HG02571 (cell line): Measurements from ENCODE around the gene LAPTM4A.

Experiments
- ATAC-seq: cut with Tn5 transposase; IDR thresholded peaks from one replicate; pipeline ENCODE4 v1.9.1; 2021; ENCODE audit warnings: mild to moderate bottlenecking, moderate library complexity; ENCODE audit not compliant: unreplicated experiment

LAPTM4A gene

GRCh38 chr2:19989667-19990415 is 61.6 kb downstream of the LAPTM4A start, which contains the start of gene WDR35:
Gene WDR35, minus strand, starts transcription at chr2:19990105. Its CDS starts 90 bp downstream, at chr2:19990015.
- ATAC-seq = peak; percentile 94

DNA sequence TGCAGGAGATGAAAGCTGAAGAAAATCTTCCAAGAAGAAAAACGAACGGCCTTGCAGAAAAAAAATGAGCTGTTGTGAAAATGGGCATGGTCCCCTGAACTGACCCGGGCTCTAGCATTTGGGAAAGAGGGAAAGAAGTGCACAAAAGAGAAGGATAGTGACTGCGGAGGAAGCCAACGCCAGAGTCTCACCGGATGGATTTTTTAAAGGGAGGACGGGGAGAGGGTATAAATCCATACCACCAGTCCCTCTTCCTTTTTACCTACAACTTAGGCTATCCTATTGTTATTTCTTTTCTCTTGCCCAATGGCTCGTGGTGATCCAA is 62.1 kb downstream of the LAPTM4A start:
- ATAC-seq = peak; percentile 11

DNA sequence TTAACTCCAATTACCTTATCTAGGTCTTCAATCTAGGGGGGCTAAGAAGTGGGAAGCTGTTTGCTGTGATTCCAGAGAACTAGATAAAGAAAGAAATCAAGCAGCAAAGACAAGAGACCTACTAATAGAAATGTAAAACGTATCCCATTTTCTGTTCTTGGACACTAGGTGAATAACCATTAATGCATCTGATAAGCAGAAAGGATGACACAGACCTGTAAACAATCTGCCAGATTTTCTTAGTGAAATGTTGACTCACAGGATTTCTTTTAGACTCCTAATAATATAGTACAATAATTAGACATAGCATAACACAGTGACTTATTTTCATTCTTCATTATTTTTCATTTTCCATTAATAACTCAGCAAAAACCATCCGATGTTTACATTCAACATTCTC is 62.8 kb downstream of the LAPTM4A start:
- ATAC-seq = no peak

DNA sequence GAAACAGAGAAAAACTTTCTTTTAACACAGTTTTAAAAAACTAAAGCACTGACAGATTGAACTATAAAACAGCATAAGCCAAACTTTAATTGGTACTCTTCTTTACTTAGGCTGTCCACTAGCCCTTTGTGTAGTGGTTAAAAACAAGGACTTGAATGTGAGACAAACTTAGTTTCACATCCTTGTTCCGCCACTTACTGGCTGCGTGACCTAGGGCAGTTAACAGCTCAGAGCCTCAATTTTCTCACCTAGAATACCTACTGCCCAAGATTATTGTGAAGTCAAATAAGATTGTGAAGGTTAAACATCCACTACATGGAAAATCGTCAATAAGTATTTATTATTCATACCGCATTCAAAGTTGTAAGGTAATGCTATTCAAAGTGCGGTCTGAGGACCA is 63.5 kb downstream of the LAPTM4A start:
- peak; percentile 50 for ATAC-seq
